NCI-H1436 treated with DMSO at 0.1 percent for 48 hours (cell line): ENCODE results near the gene LMBR1L.
"Not testable (repeated sequence)": the region's sequence is repeated elsewhere in the genome, so short reads cannot be mapped to it uniquely, and the experiment has no call there.

Experiments
- DNase-seq: peaks from one replicate; lab custom pipeline; 2025; lab: John Stamatoyannopoulos, UW

The LMBR1L gene

GRCh38 chr12:49110464-49111155 is at the start of gene LMBR1L:
TSS of gene LMBR1L (minus strand) at chr12:49110847. CDS start at chr12:49110555, 292 bp downstream.
- peak; percentile 94 for DNase-seq

- DNase-seq, result no peak
These were observed 49.8 kb upstream of the LMBR1L start for GRCh38 chr12:49160399-49160798.

- DNase-seq, result no peak
These were observed 43.6 kb upstream of the LMBR1L start for GRCh38 chr12:49154221-49154620.

- no peak for DNase-seq
These were observed 36.7 kb upstream of the LMBR1L start for GRCh38 chr12:49147384-49147783.

- DNase-seq, result no peak
These were observed 35.8 kb upstream of the LMBR1L start for GRCh38 chr12:49146406-49146805.

GRCh38 chr12:49144384-49144783 is 33.7 kb upstream of the LMBR1L start:
- no peak for DNase-seq

- no peak for DNase-seq
These were observed 28.4 kb upstream of the LMBR1L start for GRCh38 chr12:49138999-49139398.

GRCh38 chr12:49138587-49138986 is 27.9 kb upstream of the LMBR1L start:
- DNase-seq, result no peak

GRCh38 chr12:49137476-49137875 is 26.8 kb upstream of the LMBR1L start:
- DNase-seq, result no peak

GRCh38 chr12:49136997-49137396 is 26.4 kb upstream of the LMBR1L start:
- DNase-seq, result not testable (repeated sequence)

GRCh38 chr12:49133590-49133989 is 22.9 kb upstream of the LMBR1L start:
- no peak for DNase-seq

GRCh38 chr12:49133014-49133413 is 22.4 kb upstream of the LMBR1L start:
- no peak for DNase-seq

- peak; percentile 15 for DNase-seq
These were observed 21.3 kb upstream of the LMBR1L start for GRCh38 chr12:49131894-49132461.

GRCh38 chr12:49131051-49131893 is 20.6 kb upstream of the LMBR1L start, which contains the start of gene TUBA1B:
TSS of gene TUBA1B (minus strand) at chr12:49131395. CDS start at chr12:49131300, 95 bp downstream.
- DNase-seq, result peak; percentile 61

GRCh38 chr12:49130151-49131050 is 19.8 kb upstream of the LMBR1L start:
- DNase-seq, result peak; percentile 44

GRCh38 chr12:49129332-49130150 is 18.9 kb upstream of the LMBR1L start:
- DNase-seq, result no peak

GRCh38 chr12:49127971-49128370 is 17.3 kb upstream of the LMBR1L start:
- not testable (repeated sequence) for DNase-seq

- no peak for DNase-seq
These were observed 16.5 kb upstream of the LMBR1L start for GRCh38 chr12:49126852-49127763.

GRCh38 chr12:49121047-49121696 is 10.5 kb upstream of the LMBR1L start:
- no peak for DNase-seq
